Middle frontal gyrus (tissue), 1 donor: ENCODE results near the gene VTN.

Experiments used
- DNase-seq: peaks from one replicate; pipeline ENCODE4 v3.0.0-alpha.2; 2015; ENCODE audit warnings: low spot score; ENCODE audit errors: extremely low spot score

Gene VTN

GRCh38 chr17:28395968-28396367 is 25.9 kb upstream of the VTN start:
- no peak for DNase-seq

- DNase-seq = no peak
Measured at GRCh38 chr17:28395426-28395825, 25.3 kb upstream of the VTN start.

GRCh38 chr17:28394337-28395116 is 24.4 kb upstream of the VTN start:
- DNase-seq = no peak

DNA sequence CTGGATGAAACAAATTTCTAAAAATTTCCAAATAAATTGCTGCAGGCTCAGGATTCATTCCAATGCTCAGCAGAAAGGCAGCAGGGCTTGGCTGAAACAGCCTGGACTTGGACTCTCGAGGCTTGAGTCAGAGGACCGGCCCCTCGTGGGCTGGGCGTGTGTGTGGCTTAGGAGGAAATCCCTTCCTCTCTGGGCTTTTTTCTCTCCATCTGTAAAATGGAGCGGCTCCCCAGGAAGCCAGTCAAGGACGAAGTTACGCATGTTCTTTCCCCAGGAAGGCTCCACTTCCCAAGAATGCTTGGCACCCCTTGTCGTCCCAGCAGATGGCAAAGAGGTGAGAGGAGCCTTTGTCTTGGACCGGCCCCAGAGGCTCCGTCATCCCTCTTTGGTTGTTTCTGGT is 22.4 kb upstream of the VTN start:
- DNase-seq = no peak

- DNase-seq = no peak
Measured at GRCh38 chr17:28391401-28391800, 21.3 kb upstream of the VTN start.

- DNase-seq = no peak
Measured at GRCh38 chr17:28390984-28391383, 20.9 kb upstream of the VTN start.

GRCh38 chr17:28390563-28390962 is 20.5 kb upstream of the VTN start:
- DNase-seq = no peak

GRCh38 chr17:28390141-28390540 is 20.0 kb upstream of the VTN start:
- DNase-seq = no peak

DNA sequence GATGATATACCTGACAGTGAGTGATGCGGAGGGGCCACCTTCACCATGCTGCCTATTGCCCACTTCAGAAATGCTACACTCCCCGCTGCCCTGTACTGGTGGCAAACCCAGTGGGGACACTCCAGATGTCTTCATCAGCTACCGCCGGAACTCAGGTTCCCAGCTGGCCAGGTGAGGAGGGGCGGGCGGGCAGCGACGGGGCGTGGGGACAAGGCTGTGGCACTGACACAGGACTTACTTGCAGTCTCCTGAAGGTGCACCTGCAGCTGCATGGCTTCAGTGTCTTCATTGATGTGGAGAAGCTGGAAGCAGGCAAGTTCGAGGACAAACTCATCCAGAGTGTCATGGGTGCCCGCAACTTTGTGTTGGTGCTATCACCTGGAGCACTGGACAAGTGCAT is 18.0 kb upstream of the VTN start:
- no peak for DNase-seq

DNA sequence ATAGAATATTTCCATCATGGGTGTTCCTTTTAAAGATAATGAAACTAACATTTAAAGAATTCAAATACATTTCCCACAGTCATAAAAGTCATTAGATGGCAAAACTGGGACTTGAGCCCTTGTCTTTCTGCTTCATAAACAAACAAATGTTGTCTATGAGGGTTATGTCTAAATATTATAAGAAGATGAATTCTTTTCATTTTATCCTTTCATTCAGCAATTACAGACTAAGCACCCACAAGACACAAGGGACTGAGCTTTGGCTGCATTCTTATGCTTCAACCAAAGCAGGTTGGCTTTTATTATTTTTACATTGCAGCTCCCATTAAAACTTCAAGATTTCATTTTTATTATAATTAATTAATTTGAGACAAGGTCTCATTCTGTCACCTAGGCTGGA is 16.3 kb upstream of the VTN start:
- DNase-seq = no peak

GRCh38 chr17:28385406-28385805 is 15.3 kb upstream of the VTN start:
- DNase-seq = no peak

GRCh38 chr17:28385037-28385400 is 14.9 kb upstream of the VTN start:
- no peak for DNase-seq

DNA sequence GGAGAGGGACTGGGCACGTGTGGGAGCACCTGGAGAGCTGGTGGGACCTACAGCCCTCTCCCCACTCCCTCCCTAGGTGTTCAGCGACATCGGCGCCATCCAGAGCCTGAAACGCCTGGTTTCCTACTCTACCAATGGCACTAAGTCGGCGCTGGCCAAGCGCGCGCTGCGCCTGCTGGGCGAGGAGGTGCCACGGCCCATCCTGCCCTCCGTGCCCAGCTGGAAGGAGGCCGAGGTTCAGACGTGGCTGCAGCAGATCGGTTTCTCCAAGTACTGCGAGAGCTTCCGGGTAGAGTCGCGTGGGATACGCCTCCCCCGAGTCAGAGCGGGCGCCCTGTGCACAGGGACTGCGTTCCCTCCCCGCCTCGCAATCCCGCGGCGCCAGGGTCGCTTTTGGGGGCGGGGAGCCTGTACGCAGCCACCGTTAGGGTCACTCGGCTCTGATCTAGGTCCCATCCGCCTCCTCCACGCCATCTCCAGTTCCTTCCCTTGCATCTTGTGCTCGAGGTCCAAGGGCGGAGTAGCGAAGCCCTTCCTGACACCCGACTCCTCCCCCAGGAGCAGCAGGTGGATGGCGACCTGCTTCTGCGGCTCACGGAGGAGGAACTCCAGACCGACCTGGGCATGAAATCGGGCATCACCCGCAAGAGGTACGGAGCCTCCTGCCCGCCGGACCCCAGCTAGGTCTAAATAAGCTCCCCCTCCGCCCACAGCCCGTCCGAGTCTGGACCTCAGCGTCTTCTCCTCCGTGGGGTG is 14.4 kb upstream of the VTN start:
- DNase-seq = no peak

GRCh38 chr17:28381141-28381825 is 11.2 kb upstream of the VTN start:
- DNase-seq = no peak

DNA sequence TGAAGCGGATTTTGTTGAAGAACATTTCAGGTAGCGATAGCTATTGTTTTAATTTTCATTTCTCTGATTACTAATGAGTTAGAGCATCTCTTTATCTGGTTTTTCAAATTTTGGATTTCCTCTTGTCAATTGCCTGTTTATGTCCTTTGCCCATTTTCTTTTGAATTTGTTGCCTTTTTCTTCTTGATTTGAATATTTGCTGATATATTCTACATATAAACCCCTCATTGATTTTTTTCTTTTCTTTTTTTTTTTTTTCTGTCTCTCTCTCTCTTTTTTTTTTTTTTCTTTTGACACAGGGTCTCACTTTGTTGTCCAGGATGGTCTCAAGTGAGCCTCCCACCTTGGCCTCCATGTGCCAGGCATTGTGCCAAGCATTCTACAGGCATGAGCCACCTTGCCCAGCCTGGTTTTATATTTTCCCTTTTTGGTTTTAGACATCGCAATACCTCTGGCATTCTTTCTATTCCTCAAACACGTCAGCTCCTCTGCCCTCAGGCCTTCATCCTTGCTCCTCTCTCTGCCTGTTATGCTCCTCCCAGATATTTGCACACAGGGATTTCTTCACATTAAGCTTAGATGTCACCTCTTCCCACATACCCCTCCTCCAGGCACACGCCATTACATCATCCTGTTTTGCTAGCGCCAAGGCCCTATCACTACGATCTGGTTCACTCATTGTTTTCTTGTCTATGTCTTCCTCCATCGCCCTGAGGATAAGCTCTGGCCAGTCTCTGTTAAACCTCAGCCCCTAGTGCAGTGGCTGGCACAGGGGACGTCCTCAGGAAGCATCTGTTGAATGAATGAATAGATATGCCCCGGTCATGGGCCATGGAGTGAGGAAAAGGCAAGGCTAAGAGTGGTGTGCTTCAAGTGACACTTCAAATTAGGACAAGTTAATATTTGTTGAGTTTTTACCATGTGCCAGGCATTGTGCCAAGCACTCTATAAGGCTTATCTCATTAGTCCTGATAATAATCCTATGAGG is 10.0 kb upstream of the VTN start:
- DNase-seq = no peak

DNA sequence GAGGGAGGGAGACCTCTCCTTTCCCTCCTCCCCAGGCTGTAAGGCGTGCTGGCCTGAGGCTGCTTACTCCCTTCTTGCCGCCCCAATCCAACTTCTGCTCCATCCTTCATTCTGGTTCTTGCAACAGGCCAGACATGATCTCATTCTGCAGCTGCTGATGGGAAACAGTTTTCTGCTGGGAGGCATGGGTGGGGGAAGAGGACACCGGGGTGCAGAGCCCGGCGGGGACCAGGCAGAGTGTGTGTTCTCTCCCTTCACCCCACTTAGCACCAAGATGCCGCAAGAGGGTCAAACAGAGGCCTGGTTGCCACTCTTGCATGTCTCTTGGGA is 2.8 kb upstream of the VTN start:
- DNase-seq = no peak

DNA sequence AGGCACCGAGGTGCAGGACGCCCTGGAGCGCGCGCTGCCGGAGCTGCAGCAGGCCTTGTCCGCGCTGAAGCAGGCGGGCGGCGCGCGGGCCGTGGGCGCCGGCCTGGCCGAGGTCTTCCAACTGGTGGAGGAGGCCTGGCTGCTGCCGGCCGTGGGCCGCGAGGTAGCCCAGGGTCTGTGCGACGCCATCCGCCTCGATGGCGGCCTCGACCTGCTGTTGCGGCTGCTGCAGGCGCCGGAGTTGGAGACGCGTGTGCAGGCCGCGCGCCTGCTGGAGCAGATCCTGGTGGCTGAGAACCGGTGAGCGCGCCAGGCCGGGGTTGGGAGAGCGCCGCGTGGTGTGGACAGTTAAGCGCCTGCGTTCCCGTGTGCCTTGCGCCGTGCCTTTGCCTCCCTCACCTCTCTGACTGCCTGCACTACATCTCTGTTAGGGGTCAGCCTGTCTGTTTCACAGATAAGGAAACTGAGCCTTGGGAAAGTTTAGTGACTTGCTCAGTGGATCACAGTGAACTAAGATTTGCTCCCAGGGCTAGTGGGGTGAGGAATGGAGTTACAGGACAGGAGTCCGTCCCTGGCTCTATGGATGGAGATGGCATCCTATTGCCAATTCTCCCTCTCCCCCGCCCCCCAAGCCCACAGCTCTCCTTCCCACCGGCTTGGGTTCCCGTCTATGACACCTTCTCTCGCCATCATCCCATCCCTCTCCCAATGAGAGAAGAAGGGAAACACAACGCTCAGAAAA is 2.3 kb upstream of the VTN start:
- no peak for DNase-seq

DNA sequence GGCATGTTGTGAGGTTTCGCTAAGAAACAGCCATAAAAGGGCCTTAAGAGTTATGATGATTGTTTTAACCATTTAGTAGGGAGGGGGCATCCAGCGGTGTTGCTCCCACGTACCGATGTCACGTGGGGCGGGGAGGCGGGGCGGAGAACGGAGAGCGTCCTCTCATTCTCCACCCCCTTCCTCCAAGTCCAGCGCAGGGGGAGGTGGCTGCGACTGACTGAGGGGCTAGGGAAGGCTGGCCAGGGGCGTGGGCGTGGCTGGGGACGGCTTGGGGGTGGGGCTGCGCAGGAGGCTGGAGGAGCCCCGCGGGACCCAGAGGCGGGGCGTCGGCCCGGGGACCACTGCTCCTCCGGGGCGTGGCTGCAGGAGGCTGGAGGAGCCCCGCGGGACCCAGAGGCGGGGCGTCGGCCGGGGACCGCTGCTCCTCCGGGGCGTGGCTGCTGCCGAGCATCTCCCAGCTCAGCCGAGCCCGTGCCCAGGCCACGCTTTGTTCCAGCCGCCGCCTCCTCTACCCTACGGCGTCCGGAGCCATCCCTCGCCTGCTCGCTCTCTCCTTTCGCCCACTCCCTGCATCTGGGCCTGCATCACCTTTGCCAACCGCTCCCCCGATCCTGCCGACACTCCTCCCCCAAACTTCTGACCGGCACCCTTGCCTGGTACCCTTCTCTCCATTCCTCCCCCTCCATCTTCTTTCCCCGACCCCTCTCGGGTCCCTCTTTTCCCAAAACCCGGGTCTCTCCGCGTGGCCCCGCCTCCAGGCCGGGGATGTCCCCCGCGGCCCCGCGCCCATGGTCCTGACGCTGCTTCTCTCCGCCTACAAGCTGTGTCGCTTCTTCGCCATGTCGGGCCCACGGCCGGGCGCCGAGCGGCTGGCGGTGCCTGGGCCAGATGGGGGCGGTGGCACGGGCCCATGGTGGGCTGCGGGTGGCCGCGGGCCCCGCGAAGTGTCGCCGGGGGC is 1.4 kb upstream of the VTN start, which contains the start of gene SARM1:
Gene SARM1 (plus strand): TSS at position 450 of the 958 bp plus-strand sequence. CDS start 339 bp downstream, at position 789.
- peak; percentile 61 for DNase-seq

DNA sequence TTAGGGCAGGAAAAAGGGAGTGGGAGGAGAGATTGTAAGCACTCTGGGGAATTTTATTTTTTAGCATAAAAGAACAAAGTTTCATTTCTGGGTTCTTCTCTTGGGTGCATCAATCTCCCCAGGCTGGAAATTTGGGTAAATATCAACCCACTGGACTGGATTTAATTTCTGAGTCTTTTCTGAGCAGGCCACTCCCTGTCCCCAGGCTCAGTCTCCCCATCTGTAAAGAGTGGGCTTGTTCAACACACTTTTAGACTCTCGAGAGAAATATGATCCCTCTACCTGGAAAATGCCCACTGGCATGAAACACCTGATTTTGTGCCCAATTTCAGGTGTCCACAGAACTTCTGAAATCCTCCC is 617 bp upstream of the VTN start:
- no peak for DNase-seq

GRCh38 chr17:28369684-28370034 is 448 bp downstream of the VTN start:
- DNase-seq = no peak
